ENCODE measurements around the gene TAF1A. TPM values are rescaled to one million over a fixed set of nuclear protein-coding genes. Genes with fewer than 3 reads are reported as not detected.

Gene TAF1A
- total RNA-seq, 4 donors from 2014 or later = 2.2 to 4.8 (median 3.7) TPM

DNA sequence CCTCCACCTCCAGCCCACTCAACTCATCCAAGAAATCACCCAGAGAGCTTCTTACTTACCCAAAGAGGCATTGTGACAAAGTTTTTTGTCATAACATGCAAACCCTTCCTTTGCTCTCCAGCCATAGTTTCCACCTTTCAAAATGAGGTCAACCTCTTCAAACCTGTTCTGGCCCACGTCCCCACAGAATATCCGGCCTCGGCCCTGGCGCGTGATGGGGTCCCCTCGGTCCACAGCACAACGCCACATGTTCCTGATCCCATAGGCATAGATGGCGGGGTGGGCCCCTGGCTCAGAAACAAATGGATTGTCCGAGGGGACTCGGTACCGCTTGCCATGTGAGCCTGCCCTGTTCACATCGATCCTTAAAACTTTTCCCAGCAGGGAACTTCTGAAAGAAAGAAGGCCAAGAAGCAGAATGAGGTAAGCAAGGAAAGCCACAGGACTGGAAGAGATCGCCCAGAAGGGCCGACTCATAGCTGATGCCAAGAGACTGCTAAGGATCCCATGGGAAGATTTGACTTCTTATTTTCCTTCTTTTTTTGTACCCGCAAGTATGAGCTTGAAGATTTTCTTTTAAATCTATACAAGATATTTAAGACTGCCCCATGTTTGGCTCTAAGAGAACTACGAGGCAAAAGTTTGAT is 49.7 kb downstream of the TAF1A start:
- no peak overlapping the region for H3K27ac ChIP-seq
- no peak overlapping the region for H3K4me3 ChIP-seq
- TF ChIP-seq POLR2AphosphoS5 (IDR thresholded peaks at IDR 0.05) (no peak), POLR2A (IDR thresholded peaks at IDR 0.05) (no peak), EP300 (IDR thresholded peaks at IDR 0.05) (no peak)
- TF ChIP-seq, protein P1, sequence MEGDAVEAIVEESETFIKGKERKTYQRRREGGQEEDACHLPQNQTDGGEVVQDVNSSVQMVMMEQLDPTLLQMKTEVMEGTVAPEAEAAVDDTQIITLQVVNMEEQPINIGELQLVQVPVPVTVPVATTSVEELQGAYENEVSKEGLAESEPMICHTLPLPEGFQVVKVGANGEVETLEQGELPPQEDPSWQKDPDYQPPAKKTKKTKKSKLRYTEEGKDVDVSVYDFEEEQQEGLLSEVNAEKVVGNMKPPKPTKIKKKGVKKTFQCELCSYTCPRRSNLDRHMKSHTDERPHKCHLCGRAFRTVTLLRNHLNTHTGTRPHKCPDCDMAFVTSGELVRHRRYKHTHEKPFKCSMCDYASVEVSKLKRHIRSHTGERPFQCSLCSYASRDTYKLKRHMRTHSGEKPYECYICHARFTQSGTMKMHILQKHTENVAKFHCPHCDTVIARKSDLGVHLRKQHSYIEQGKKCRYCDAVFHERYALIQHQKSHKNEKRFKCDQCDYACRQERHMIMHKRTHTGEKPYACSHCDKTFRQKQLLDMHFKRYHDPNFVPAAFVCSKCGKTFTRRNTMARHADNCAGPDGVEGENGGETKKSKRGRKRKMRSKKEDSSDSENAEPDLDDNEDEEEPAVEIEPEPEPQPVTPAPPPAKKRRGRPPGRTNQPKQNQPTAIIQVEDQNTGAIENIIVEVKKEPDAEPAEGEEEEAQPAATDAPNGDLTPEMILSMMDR (IDR thresholded peaks at IDR 0.05) = no peak
- peaks cover 19% of the 10 kb centered on the region for H3K27me3 ChIP-seq
- H3K36me3 ChIP-seq = no peaks in the 10 kb centered on the region
- 86 to 100% methylated on average over 4 to 12 of the region's 16 CpGs for WGBS, 2 donors (ENCODE audit: low coverage in 1 of 2)
- no peak for ATAC-seq
- no peaks in the 10 kb centered on the region for H3K9me3 ChIP-seq
- H3K4me1 ChIP-seq = no peaks in the 10 kb centered on the region

DNA sequence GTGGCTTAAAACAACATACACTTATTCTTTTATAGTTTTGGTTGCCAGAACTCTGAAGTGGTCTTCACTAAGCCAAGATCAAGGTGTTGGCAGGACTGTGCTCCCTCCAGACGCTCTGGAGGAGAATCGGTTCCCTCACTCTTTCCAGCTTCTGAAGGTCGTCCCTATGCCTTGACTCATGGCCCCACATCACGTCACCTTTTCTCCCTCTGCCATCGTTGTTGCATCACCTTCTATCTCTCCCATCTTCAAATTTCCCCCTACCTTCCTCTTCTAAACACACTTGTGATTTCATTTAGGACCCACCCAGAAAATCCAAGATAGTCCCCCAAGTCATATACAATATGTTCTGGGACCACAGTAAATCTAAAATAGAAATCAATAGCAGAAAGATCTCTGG is 54.3 kb downstream of the TAF1A start:
- no peak for ATAC-seq
- Histone ChIP-seq H3K36me3 (no peaks in the 10 kb centered on the region), H3K4me1 (no peaks in the 10 kb centered on the region), H3K9me3 (no peaks in the 10 kb centered on the region), H3K4me3 (no peak overlapping the region), H3K27ac (no peak overlapping the region), H3K27me3 (peaks cover 3% of the 10 kb centered on the region)
- TF ChIP-seq, protein P1 (IDR thresholded peaks at IDR 0.05) = no peak
- TF ChIP-seq EP300 (IDR thresholded peaks at IDR 0.05) = no peak
- no peak for TF ChIP-seq POLR2AphosphoS5 (IDR thresholded peaks at IDR 0.05)
- TF ChIP-seq POLR2A (IDR thresholded peaks at IDR 0.05) = no peak
- WGBS, 2 donors (ENCODE audit: low coverage in 1 of 2) = 77 to 82% methylated on average over 4 to 5 of the region's 5 CpGs

DNA sequence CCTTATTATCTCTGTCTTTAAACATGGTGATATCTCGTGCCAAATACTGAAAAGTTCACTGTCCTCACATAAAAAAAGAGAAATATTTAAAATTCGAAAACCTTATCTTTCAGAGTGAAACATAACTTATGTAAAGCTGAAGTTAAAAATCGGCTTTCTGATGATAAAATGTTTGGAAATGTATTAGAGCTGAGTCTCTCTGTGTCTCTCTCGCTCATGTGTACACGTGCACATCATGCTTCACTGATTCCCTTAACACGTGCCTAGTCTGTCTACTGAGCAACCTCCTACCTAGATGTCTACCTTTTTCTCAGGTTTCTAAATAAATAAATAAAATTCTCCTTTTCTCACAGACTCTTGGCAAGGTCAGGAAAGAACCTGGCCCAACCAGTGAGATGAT is 58.9 kb downstream of the TAF1A start:
- Histone ChIP-seq H3K4me3 (no peak overlapping the region), H3K27ac (no peak overlapping the region), H3K4me1 (no peaks in the 10 kb centered on the region), H3K9me3 (no peaks in the 10 kb centered on the region), H3K36me3 (no peaks in the 10 kb centered on the region), H3K27me3 (peaks cover 3% of the 10 kb centered on the region)
- TF ChIP-seq POLR2A (IDR thresholded peaks at IDR 0.05) (no peak), POLR2AphosphoS5 (IDR thresholded peaks at IDR 0.05) (no peak), EP300 (IDR thresholded peaks at IDR 0.05) (no peak)
- TF ChIP-seq, protein P1 (IDR thresholded peaks at IDR 0.05) = no peak
- 72 to 87% methylated on average over 5 to 6 of the region's 6 CpGs for WGBS, 2 donors (ENCODE audit: low coverage in 1 of 2)
- ATAC-seq = no peak

DNA sequence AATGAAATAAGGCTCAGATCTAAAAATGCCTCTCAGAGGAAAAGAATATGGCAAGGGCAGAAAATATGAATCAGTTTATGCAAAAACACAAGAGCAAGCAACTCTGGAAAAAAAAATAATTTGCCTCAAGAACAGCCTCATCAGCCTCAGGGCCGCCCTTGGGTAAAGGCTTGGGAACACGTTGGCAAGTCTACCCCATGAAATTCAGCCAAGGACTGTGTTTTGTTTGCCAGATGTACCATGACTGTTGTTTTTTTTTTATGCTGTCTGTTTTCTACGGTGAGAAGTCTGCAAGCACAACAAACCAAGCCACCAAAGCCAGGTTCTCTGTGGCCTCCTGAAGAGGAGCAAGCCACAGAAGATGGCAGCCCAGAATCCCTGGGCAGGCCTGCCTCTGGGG is 59.8 kb downstream of the TAF1A start:
- H3K36me3 ChIP-seq = no peaks in the 10 kb centered on the region
- 38 to 81% methylated on average over 2 to 3 of the region's 3 CpGs for WGBS, 2 donors (ENCODE audit: low coverage in 1 of 2)
- no peaks in the 10 kb centered on the region for H3K4me1 ChIP-seq
- no peak overlapping the region for H3K4me3 ChIP-seq
- TF ChIP-seq, protein P1 (IDR thresholded peaks at IDR 0.05) = no peak
- TF ChIP-seq POLR2A (IDR thresholded peaks at IDR 0.05) (no peak), POLR2AphosphoS5 (IDR thresholded peaks at IDR 0.05) (no peak), EP300 (IDR thresholded peaks at IDR 0.05) (no peak)
- H3K9me3 ChIP-seq = no peaks in the 10 kb centered on the region
- peaks cover 3% of the 10 kb centered on the region for H3K27me3 ChIP-seq
- ATAC-seq = no peak
- H3K27ac ChIP-seq = no peak overlapping the region

DNA sequence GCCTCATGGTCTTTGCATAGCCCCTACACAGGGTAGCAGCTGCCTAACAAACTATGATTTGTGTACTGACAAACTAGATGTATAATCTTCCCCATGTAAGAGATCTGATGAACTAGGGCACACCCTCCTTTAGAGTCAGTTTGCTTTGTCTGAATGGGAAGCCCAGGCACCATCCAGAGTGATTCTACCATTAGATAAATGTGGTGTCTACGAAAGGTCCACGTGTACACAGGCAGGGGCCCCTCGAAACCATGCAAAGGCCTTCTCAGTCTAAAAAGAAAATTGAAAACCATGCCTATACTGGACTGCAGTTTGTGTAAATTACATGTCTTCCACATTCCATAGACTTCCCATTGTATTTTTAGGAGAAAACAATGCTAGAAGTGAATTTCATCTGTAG is 60.6 kb downstream of the TAF1A start:
- no peak overlapping the region for H3K27ac ChIP-seq
- H3K9me3 ChIP-seq = no peaks in the 10 kb centered on the region
- H3K27me3 ChIP-seq = peaks cover 3% of the 10 kb centered on the region
- H3K4me1 ChIP-seq = no peaks in the 10 kb centered on the region
- 79 to 89% methylated on average over 3 of the region's 3 CpGs for WGBS, 2 donors (ENCODE audit: low coverage in 1 of 2)
- H3K36me3 ChIP-seq = no peaks in the 10 kb centered on the region
- ATAC-seq = no peak
- TF ChIP-seq, protein P1 (IDR thresholded peaks at IDR 0.05) = no peak
- TF ChIP-seq POLR2AphosphoS5 (IDR thresholded peaks at IDR 0.05) = no peak
- TF ChIP-seq POLR2A (IDR thresholded peaks at IDR 0.05) = no peak
- no peak for TF ChIP-seq EP300 (IDR thresholded peaks at IDR 0.05)
- no peak overlapping the region for H3K4me3 ChIP-seq

Data from gastroesophageal sphincter (tissue), 4 donors.